Measurements from ENCODE around the gene PRKAG1.

PRKAG1 gene

DNA sequence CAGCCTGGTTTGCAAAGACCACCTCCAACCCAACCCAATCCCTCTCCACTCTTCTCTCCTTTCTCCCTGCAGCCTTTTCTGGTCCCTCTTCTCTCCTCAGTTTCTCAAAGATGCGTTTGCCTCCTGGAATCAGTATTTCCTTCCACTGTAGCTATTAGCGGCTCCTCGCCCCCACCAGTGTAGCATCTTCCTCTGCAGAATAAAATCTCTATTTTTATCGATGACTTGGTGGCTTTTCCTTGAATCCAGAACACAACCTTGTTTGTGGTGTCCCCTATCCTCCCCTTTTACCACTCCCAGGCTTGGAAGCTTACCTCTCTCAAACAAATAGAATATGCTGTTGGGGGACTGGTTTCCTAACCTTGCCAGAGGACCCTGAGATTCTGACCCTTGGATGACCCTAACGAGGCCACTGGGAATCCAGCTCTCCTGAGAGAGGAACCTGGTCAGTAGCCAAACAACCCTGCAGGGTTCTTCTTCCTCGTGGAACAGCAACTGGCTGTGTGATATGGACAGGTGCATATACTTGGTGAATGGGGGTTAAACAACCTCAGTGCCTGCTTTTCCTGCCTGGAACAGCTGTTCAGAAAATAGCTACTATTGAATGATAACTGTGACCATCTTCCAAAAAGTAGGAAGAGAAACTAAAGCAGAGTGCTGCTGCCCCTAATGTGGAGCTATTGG is 36.0 kb downstream of the PRKAG1 start:
- H3K4me1 ChIP-seq (ENCODE audit: control insufficient read depth, insufficient read depth, low read length), result peaks cover 34% of the 10 kb centered on the region
- H3K4me2 ChIP-seq (ENCODE audit: low read length), result no peak overlapping the region
- H3K4me3 ChIP-seq (ENCODE audit: low read length), result no peak overlapping the region
- no peaks in the 10 kb centered on the region for H3K36me3 ChIP-seq (ENCODE audit: insufficient read depth, low read length)
- H3K9ac ChIP-seq (ENCODE audit: low read depth, low read length), result no peak overlapping the region
- peaks cover 96% of the 10 kb centered on the region for H3K27me3 ChIP-seq (ENCODE audit: control insufficient read depth, insufficient read depth, low read length)
- H3K9me3 ChIP-seq (replicated peaks; ENCODE audit: low read length), result no peaks in the 10 kb centered on the region

GRCh38 chr12:48981757-48982157 is 36.8 kb downstream of the PRKAG1 start:
- H3K9me3 ChIP-seq (replicated peaks; ENCODE audit: low read length), result no peaks in the 10 kb centered on the region
- H3K4me3 ChIP-seq (ENCODE audit: low read length), result no peak overlapping the region
- H3K36me3 ChIP-seq (ENCODE audit: insufficient read depth, low read length), result no peaks in the 10 kb centered on the region
- H3K4me1 ChIP-seq (ENCODE audit: control insufficient read depth, insufficient read depth, low read length), result peaks cover 37% of the 10 kb centered on the region
- no peak overlapping the region for H3K9ac ChIP-seq (ENCODE audit: low read depth, low read length)
- H3K27me3 ChIP-seq (ENCODE audit: control insufficient read depth, insufficient read depth, low read length), result peaks cover 96% of the 10 kb centered on the region
- peak overlapping the region; percentile 70 for H3K4me2 ChIP-seq (ENCODE audit: low read length)

- peak overlapping the region; percentile 47 for H3K4me3 ChIP-seq (ENCODE audit: low read length)
- no peak overlapping the region for H3K9ac ChIP-seq (ENCODE audit: low read depth, low read length)
- peak overlapping the region; percentile 70 for H3K4me2 ChIP-seq (ENCODE audit: low read length)
- no peaks in the 10 kb centered on the region for H3K36me3 ChIP-seq (ENCODE audit: insufficient read depth, low read length)
- peaks cover 94% of the 10 kb centered on the region for H3K27me3 ChIP-seq (ENCODE audit: control insufficient read depth, insufficient read depth, low read length)
- no peaks in the 10 kb centered on the region for H3K9me3 ChIP-seq (replicated peaks; ENCODE audit: low read length)
- H3K4me1 ChIP-seq (ENCODE audit: control insufficient read depth, insufficient read depth, low read length), result peaks cover 37% of the 10 kb centered on the region
These were observed 37.4 kb downstream of the PRKAG1 start for GRCh38 chr12:48980953-48981756.

DNA sequence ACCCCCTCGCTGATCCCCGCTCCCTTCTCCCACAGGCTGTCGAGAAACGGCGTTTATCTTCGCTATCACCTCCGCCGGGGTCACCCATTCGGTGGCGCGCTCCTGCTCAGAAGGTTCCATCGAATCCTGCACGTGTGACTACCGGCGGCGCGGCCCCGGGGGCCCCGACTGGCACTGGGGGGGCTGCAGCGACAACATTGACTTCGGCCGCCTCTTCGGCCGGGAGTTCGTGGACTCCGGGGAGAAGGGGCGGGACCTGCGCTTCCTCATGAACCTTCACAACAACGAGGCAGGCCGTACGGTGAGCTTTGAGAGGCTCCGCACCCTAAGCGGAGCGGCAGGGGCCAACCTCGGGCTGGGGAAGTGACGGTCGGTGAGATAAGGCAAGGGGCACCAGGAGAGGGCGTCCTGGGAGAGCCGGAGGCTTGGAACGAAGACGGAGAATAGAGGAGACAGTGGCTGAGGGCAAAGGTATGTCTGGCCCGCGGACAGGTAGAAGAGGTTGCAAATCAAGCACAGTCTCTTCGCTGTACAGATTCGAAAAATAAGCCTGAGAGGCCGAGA is 38.1 kb downstream of the PRKAG1 start:
- H3K4me1 ChIP-seq (ENCODE audit: control insufficient read depth, insufficient read depth, low read length), result peaks cover 37% of the 10 kb centered on the region
- H3K9me3 ChIP-seq (replicated peaks; ENCODE audit: low read length), result no peaks in the 10 kb centered on the region
- peak overlapping the region; percentile 70 for H3K4me2 ChIP-seq (ENCODE audit: low read length)
- no peak overlapping the region for H3K9ac ChIP-seq (ENCODE audit: low read depth, low read length)
- no peaks in the 10 kb centered on the region for H3K36me3 ChIP-seq (ENCODE audit: insufficient read depth, low read length)
- peaks cover 94% of the 10 kb centered on the region for H3K27me3 ChIP-seq (ENCODE audit: control insufficient read depth, insufficient read depth, low read length)
- H3K4me3 ChIP-seq (ENCODE audit: low read length), result no peak overlapping the region

DNA sequence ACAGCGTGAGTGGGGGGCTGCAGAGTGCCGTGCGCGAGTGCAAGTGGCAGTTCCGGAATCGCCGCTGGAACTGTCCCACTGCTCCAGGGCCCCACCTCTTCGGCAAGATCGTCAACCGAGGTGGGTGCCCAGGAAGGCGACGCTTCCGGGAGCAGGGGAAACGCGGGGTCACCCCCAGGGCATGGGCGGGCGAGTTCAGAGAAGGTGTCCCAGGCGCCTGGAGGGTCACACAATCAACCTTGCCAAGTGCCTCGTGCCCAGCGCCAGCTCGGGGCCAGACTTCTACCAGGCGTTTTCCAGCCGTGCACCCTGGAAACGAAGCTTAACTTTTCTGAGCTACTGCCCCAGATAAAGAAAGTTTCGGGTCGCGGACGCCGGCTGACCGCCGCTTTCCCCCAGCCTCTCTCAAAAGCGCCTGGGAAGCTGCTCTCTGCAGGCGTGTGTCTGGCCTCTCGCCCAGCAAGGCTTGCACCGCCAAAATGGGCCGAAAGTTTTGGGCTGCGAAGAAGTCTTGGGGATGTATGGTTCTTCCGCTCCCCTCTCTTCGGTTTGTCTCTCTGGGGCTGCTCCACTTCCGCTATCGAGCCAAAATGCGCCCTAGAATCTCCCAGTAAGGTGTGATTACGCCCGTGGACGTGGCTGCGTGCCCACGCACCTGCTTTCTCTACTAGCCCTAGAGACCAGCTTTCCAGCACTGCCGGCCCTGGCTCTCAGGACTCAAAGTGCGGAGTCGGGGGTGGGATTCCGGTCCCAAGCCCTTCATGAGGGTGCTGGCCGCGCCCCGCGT is 38.8 kb downstream of the PRKAG1 start:
- H3K9me3 ChIP-seq (replicated peaks; ENCODE audit: low read length), result no peaks in the 10 kb centered on the region
- peak overlapping the region; percentile 70 for H3K4me2 ChIP-seq (ENCODE audit: low read length)
- H3K4me1 ChIP-seq (ENCODE audit: control insufficient read depth, insufficient read depth, low read length), result peaks cover 37% of the 10 kb centered on the region
- H3K27me3 ChIP-seq (ENCODE audit: control insufficient read depth, insufficient read depth, low read length), result peaks cover 92% of the 10 kb centered on the region
- H3K4me3 ChIP-seq (ENCODE audit: low read length), result no peak overlapping the region
- H3K36me3 ChIP-seq (ENCODE audit: insufficient read depth, low read length), result no peaks in the 10 kb centered on the region
- no peak overlapping the region for H3K9ac ChIP-seq (ENCODE audit: low read depth, low read length)

- H3K36me3 ChIP-seq (ENCODE audit: insufficient read depth, low read length), result no peaks in the 10 kb centered on the region
- H3K4me3 ChIP-seq (ENCODE audit: low read length), result peak overlapping the region; percentile 28
- no peak overlapping the region for H3K9ac ChIP-seq (ENCODE audit: low read depth, low read length)
- no peaks in the 10 kb centered on the region for H3K9me3 ChIP-seq (replicated peaks; ENCODE audit: low read length)
- peak overlapping the region; percentile 70 for H3K4me2 ChIP-seq (ENCODE audit: low read length)
- H3K4me1 ChIP-seq (ENCODE audit: control insufficient read depth, insufficient read depth, low read length), result peaks cover 37% of the 10 kb centered on the region
- peaks cover 91% of the 10 kb centered on the region for H3K27me3 ChIP-seq (ENCODE audit: control insufficient read depth, insufficient read depth, low read length)
These were observed 39.6 kb downstream of the PRKAG1 start for GRCh38 chr12:48978741-48979601.

- H3K9me3 ChIP-seq (replicated peaks; ENCODE audit: low read length), result no peaks in the 10 kb centered on the region
- peak within 1 kb of the TSS; percentile 28 for H3K4me3 ChIP-seq (ENCODE audit: low read length)
- H3K4me1 ChIP-seq (ENCODE audit: control insufficient read depth, insufficient read depth, low read length), result peaks cover 37% of the 10 kb centered on the region
- H3K36me3 ChIP-seq (ENCODE audit: insufficient read depth, low read length), result no peaks in the 10 kb centered on the region
- peak within 1 kb of the TSS; percentile 70 for H3K4me2 ChIP-seq (ENCODE audit: low read length)
- no peak within 1 kb of the TSS for H3K9ac ChIP-seq (ENCODE audit: low read depth, low read length)
- H3K27me3 ChIP-seq (ENCODE audit: control insufficient read depth, insufficient read depth, low read length), result peaks cover 91% of the 10 kb centered on the region
These were observed 40.3 kb downstream of the PRKAG1 start, which contains the start of gene WNT1 for GRCh38 chr12:48978291-48978740. Gene WNT1 (plus strand): TSS chr12:48978322. CDS start chr12:48978651, 329 bp downstream.

- H3K4me2 ChIP-seq (ENCODE audit: low read length), result peak overlapping the region; percentile 70
- H3K9ac ChIP-seq (ENCODE audit: low read depth, low read length), result no peak overlapping the region
- peaks cover 37% of the 10 kb centered on the region for H3K4me1 ChIP-seq (ENCODE audit: control insufficient read depth, insufficient read depth, low read length)
- H3K36me3 ChIP-seq (ENCODE audit: insufficient read depth, low read length), result no peaks in the 10 kb centered on the region
- no peak overlapping the region for H3K4me3 ChIP-seq (ENCODE audit: low read length)
- peaks cover 93% of the 10 kb centered on the region for H3K27me3 ChIP-seq (ENCODE audit: control insufficient read depth, insufficient read depth, low read length)
- H3K9me3 ChIP-seq (replicated peaks; ENCODE audit: low read length), result no peaks in the 10 kb centered on the region
These were observed 41.0 kb downstream of the PRKAG1 start for GRCh38 chr12:48977290-48978281.

GRCh38 chr12:48973941-48974673 is 44.5 kb downstream of the PRKAG1 start:
- Histone ChIP-seq H3K9ac (ENCODE audit: low read depth, low read length) (no peak overlapping the region), H3K4me2 (ENCODE audit: low read length) (no peak overlapping the region), H3K36me3 (ENCODE audit: insufficient read depth, low read length) (no peaks in the 10 kb centered on the region), H3K9me3 (replicated peaks; ENCODE audit: low read length) (no peaks in the 10 kb centered on the region), H3K4me3 (ENCODE audit: low read length) (no peak overlapping the region), H3K4me1 (ENCODE audit: control insufficient read depth, insufficient read depth, low read length) (peaks cover 26% of the 10 kb centered on the region), H3K27me3 (ENCODE audit: control insufficient read depth, insufficient read depth, low read length) (peaks cover 91% of the 10 kb centered on the region)
